ENCODE results near the gene GLG1. TPM values are rescaled to one million over a fixed set of nuclear protein-coding genes. Genes with fewer than 3 reads are reported as not detected.

The GLG1 gene
- total RNA-seq, 6 experiments from 2014 or later, result 42.4 to 65.1 (median 44.7) TPM

DNA sequence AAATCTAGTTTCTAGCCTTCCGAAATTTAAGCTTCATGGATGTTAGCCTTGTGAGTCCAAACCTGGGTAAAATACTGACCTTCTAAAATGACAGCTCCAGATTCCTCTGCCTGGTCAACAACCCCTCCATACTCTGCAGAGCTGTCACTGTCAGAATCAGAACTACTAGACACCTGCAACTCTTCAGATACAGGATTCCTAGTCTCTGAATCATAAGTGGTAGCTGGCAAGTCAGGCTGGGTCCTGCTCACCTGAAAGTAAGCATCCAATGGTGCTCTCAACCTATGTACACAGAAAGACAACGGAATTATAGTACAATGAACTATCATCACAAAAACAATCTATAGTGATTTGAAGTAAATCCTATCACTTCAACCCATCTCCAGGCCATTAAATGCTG, 44.9 kb upstream of the GLG1 start:
- Histone ChIP-seq H3K4me1 (peaks cover 0 to 13% (median 0%) of the 10 kb centered on the region in 4 donors), H3K36me3 (peaks cover 0 to 19% (median 3%) of the 10 kb centered on the region in 4 donors), H3K9me3 (no peaks in the 10 kb centered on the region), H3K27me3 (no peaks in the 10 kb centered on the region), H3K4me3 (no peak overlapping the region), H3K27ac (no peak overlapping the region)
- intact Hi-C loops (cut with DNase I), result no loop called here
- WGBS (ENCODE audit: insufficient coverage, low coverage, low lambda C conversion rate, missing lambda C conversion rate), result 75% methylated on average over 2 of the region's 2 CpGs
- DNase-seq, result no peak
- ATAC-seq, result no peak
- no peak for TF ChIP-seq POLR2A (IDR thresholded peaks at IDR 0.05)
- TF ChIP-seq, protein P1, sequence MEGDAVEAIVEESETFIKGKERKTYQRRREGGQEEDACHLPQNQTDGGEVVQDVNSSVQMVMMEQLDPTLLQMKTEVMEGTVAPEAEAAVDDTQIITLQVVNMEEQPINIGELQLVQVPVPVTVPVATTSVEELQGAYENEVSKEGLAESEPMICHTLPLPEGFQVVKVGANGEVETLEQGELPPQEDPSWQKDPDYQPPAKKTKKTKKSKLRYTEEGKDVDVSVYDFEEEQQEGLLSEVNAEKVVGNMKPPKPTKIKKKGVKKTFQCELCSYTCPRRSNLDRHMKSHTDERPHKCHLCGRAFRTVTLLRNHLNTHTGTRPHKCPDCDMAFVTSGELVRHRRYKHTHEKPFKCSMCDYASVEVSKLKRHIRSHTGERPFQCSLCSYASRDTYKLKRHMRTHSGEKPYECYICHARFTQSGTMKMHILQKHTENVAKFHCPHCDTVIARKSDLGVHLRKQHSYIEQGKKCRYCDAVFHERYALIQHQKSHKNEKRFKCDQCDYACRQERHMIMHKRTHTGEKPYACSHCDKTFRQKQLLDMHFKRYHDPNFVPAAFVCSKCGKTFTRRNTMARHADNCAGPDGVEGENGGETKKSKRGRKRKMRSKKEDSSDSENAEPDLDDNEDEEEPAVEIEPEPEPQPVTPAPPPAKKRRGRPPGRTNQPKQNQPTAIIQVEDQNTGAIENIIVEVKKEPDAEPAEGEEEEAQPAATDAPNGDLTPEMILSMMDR (IDR thresholded peaks at IDR 0.05), result no peak

DNA sequence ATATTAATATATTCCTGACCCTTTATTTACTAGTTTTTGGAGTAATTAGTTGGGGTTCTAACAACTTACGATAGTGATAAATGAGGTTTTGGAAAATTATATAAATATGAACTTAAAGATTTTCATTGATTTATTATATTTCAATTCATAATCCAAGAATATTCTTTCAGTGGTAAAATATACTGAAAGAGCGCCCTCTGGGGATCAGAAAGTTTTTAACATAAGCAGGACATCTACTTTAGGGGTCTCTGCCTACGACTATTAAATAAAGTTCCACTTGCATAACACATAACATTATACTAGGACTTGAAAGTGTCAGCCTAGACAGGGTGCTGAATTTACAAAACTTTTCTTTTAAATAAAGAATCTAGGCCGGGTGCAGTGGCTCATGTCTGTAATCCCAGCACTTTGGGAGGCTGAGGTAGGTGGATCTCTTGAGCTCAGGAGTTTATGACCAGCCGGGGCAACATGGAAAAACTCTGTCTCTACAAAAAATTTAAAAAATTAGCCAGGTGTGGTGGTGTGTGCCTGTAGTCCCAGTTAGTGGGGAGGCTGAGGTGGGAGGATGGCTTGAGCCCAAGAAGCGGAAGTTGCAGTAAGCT, 44.2 kb upstream of the GLG1 start:
- Histone ChIP-seq H3K27me3 (no peaks in the 10 kb centered on the region), H3K4me3 (no peak overlapping the region), H3K9me3 (no peaks in the 10 kb centered on the region), H3K36me3 (peaks cover 0 to 19% (median 4%) of the 10 kb centered on the region in 4 donors), H3K4me1 (peaks cover 0 to 13% (median 0%) of the 10 kb centered on the region in 4 donors), H3K27ac (no peak overlapping the region)
- ATAC-seq, result peak in 3 of 4 donors; percentile 33 to 40 (median 38)
- WGBS (ENCODE audit: insufficient coverage, low coverage, low lambda C conversion rate, missing lambda C conversion rate), result 53% methylated on average over 6 of the region's 6 CpGs
- TF ChIP-seq POLR2A (IDR thresholded peaks at IDR 0.05), result no peak
- TF ChIP-seq, protein P1 (IDR thresholded peaks at IDR 0.05), result peak; percentile 34 to 66 (median 56)
- intact Hi-C loops (cut with DNase I), result no loop called here
- DNase-seq, result no peak

DNA sequence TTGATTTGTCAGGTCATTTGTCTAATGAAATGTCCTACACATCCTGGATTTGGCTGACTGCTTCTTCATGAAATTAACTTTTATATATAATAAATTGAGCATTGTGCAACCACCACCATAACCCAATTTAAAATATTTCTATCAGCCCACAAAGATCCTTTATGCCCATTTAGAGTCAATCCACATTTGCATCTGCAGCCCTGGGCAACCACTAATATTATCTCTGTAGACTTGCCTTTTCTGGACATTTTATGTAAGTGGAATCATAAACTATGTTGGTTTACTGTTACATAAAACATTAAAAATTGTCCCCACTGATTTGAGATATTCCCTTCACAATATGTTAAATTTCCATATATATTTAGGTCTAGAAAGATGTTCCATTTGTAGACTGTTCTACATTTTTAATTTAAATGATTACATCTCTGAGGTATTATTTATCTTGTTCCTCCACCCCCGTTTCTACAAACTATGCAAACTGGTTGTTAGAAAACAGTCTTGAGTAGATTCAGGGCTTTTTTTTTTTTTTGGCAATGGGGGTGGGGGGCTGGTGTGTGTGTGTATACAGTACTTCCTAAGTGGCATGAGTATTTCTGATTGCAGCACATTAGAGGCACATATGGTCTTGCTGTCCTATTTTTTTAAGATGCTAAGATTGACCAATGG, 43.1 kb upstream of the GLG1 start:
- WGBS (ENCODE audit: insufficient coverage, low coverage, low lambda C conversion rate, missing lambda C conversion rate), result 70% methylated on average over 1 of the region's 1 CpG
- no peak overlapping the region for H3K4me3 ChIP-seq
- peaks cover 0 to 13% (median 0%) of the 10 kb centered on the region in 4 donors for H3K4me1 ChIP-seq
- TF ChIP-seq POLR2A (IDR thresholded peaks at IDR 0.05), result no peak
- TF ChIP-seq, protein P1 (IDR thresholded peaks at IDR 0.05), result no peak
- H3K27ac ChIP-seq, result no peak overlapping the region
- H3K36me3 ChIP-seq, result peaks cover 0 to 19% (median 5%) of the 10 kb centered on the region in 4 donors
- DNase-seq (no peak), ATAC-seq (no peak)
- H3K27me3 ChIP-seq, result no peaks in the 10 kb centered on the region
- intact Hi-C loops (cut with DNase I), result no loop called here
- H3K9me3 ChIP-seq, result no peaks in the 10 kb centered on the region

DNA sequence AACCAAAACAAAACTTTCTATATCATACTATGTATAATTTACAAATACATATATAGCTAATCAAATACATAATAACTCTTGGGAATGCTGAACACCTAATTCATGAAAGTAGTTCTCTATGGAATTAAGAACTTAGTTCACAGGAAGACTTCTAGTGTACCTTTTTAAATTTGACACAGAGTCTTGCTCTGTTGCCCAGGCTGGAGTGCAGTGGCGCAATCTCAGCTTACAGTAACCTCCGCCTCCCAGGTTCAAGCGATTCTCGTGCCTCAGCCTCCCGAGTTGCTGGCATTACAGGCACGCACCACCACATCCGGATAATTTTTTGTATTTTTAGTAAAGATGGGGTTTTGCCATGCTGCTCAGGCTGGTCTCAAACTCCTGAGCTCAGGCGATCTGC, 35.1 kb upstream of the GLG1 start:
- TF ChIP-seq, protein P1 (IDR thresholded peaks at IDR 0.05), result no peak
- no peak for TF ChIP-seq POLR2A (IDR thresholded peaks at IDR 0.05)
- ATAC-seq, result no peak
- H3K27me3 ChIP-seq, result no peaks in the 10 kb centered on the region
- no peaks in the 10 kb centered on the region for H3K9me3 ChIP-seq
- intact Hi-C loops (cut with DNase I), result no loop called here
- WGBS (ENCODE audit: insufficient coverage, low coverage, low lambda C conversion rate, missing lambda C conversion rate), result 96% methylated on average over 8 of the region's 8 CpGs
- peaks cover 0 to 24% (median 10%) of the 10 kb centered on the region in 4 donors for H3K36me3 ChIP-seq
- peaks cover 0 to 18% (median 5%) of the 10 kb centered on the region in 4 donors for H3K4me1 ChIP-seq
- no peak overlapping the region for H3K4me3 ChIP-seq
- DNase-seq, result no peak
- no peak overlapping the region for H3K27ac ChIP-seq

All from right lobe of liver (tissue), 6 donors.